Tongue (tissue), 2 donors: ENCODE measurements around the gene ZSCAN5B. TPM values are rescaled to one million over a fixed set of nuclear protein-coding genes. Genes with fewer than 3 reads are reported as not detected.
"Not testable (repeated sequence)": the region's sequence is repeated elsewhere in the genome, so short reads cannot be mapped to it uniquely, and the experiment has no call there.

ENCODE experiments used
- DNase-seq: peaks from one replicate; pipeline ENCODE4 v3.0.0-alpha.2; 2015
- total RNA-seq: library from RNA; depleted of rRNA; stranded (reverse); fragments of >200 nt; gene quantifications from one replicate; pipeline ENCODE4 v1.2.3, GENCODE V29; 2014

The ZSCAN5B gene
- total RNA-seq, 1 donor from 2014 or later, result not detected

DNA sequence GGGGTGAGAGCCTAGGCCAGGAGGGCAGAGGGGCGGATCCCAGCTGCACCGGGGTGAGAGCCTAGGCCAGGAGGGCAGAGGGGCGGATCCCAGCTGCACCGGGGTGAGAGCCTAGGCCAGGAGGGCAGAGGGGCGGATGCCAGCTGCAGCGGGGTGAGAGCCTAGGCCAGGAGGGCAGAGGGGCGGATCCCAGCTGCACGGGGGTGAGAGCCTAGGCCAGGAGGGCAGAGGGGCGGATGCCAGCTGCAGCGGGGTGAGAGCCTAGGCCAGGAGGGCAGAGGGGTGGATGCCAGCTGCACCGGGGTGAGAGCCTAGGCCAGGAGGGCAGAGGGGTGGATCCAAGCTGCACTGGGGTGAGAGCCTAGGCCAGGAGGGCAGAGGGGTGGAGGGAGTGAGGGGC, 21.3 kb downstream of the ZSCAN5B start:
- not testable (repeated sequence) for DNase-seq

DNA sequence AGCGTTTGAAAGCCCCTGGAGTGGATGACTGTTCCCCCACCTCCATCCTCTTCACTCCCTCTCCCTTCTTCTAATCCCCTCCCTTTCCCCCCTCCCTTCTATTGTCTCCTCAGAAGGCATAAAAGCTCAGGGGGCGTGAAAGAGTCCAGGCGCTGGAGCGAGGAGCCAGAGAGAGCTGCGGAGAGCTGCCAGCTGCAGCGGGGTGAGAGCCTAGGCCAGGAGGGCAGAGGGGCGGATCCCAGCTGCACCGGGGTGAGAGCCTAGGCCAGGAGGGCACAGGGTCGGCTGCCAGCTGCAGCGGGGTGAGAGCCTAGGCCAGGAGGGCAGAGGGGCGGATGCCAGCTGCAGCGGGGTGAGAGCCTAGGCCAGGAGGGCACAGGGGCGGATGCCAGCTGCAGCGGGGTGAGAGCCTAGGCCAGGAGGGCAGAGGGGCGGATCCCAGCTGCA, 21.7 kb downstream of the ZSCAN5B start, which contains the start of gene GALP:
Gene GALP (plus strand): TSS at position 148 of the 447 bp plus-strand sequence. CDS start 1,101 bp downstream, outside the sequence.
- not testable (repeated sequence) for DNase-seq

DNA sequence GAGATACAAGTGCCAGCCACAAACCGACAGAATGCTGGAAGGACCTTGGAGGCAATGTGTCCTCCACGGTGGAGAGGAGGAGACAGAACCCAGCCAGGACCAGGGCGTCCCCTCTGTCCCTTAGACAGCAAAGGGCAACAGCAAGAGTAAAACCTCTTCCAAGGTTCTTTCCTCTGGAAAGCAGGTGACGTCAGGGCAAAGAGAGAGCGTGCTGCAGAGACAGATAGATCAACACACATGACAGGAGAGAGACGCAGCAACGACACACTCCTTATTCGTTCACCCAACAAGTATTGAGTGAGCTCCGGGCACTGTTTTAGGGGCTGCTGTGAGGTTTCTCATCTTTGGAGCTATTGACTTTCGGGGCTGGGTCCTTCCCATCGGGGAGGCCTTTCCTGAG, 23.0 kb downstream of the ZSCAN5B start:
- no peak for DNase-seq

DNA sequence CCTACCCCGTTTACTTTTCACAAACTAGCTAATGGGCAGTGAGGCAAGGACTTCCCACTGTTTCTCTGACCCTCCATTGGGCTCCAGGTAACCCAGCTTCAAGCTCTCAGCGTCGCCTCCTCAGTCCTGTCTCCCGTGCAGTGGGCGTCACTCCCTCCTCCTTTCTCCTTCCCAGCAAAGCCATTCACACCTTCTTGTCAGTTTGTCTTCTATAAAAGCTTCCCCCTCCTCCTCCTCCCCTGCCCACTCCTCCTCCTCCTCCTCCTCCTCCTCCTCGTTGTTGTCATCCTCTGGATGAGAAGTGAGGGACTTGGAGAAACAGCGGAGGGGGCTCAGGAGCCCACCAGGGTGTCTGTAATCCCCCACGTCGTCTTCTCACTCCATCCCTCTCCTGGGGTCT, 23.5 kb downstream of the ZSCAN5B start:
- DNase-seq, result no peak

DNA sequence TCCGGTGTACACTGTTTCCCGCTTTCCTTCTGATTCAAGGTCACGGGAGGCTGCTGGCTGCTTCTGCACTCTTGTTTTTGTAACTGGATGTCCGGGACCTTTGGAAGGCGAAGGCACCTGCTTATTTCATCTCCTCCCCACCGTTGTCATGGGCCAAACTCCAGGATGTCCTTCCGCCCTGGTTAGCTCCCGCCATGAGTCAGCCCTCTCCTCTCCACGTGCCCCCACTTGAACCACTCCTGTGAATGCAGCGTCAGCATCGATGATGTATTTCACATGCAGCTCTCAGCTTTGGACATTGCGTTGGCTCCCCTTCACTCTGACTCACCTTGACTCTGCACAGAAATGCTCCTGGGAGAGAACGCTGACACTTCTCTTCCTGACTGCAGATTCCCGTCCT, 27.3 kb downstream of the ZSCAN5B start:
- no peak for DNase-seq

DNA sequence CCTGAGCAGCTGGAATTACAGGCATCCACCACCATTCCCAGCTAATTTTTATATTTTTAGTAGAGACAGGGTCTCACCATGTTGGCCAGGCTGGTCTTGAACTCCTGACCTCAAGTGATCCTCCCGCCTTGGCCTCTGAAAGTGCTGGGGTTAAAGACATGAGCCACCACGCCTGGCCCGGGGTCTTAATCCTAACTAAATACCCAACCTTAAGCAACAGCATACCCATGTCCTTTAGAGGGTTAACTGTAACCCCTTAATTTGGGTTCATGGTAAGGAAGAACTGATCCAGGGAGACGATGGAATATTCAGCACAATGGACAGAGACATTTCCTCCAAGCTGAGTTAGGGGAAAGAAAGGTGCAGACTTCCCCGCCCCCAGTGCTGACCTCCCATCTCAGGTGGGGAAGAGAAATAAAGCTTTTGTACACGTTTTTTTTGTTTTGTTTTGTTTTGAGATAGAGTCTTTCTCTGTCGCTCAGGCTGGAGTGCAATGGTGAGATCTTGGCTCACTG, 30.5 kb downstream of the ZSCAN5B start:
- peak; percentile 40 for DNase-seq

DNA sequence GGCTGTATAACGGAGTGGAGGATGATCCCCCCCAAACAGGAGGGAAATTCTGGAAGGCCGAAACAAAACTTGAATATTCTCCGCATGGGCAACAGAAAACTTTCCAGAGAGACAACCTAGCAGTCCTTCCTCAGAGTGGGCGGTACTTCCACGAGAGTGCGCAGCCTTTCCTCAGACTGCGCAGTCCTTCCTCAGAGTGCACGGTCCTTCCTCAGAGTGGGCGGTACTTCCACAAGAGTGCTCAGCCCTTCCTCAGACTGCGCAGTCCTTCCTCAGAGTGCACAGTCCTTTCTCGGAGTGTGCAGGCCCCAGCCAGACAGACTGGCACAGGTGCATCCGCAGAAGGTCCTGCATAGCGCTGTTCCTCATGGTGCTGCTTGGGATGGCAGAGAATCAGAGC, 34.5 kb downstream of the ZSCAN5B start:
- DNase-seq, result no peak

DNA sequence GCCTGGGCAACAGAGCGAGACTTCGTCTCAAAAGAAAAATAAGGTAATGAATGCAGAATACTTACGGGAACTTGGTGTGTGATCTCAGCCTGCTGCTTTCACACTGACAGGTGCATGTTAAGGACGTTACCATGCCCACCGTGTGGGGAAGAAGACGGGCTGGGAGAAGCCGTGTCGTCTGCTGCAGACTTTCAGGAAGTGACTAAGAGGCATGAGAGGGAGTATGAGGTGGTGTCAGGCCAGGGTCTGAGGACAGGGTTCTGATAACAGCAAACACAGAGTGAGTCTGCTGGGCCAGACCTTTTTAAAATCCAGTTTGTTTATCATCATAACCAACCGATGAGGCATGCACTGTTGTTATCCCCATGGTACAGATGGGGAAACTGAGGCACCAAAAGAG, 35.3 kb downstream of the ZSCAN5B start:
- DNase-seq, result no peak

DNA sequence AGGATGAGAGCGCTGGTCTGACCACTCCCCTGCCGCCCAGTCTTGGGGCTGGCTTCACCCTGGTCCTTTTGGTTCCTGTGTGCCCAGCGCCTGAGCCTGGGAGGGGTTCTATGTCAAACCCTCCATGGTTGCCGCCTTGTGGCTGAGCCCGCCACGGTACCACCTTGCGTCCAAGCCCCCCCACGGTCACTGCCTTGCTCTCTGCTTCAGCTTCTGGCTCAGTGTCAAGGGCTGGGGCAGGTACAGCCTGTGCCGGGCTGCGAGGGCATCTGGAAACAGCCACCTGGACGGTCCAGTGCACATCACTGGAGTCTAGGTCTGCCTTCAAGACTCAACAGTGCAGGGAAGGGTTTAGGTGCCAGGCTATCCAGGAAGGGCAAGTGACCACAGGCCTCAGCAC, 36.0 kb downstream of the ZSCAN5B start:
- DNase-seq, result no peak

DNA sequence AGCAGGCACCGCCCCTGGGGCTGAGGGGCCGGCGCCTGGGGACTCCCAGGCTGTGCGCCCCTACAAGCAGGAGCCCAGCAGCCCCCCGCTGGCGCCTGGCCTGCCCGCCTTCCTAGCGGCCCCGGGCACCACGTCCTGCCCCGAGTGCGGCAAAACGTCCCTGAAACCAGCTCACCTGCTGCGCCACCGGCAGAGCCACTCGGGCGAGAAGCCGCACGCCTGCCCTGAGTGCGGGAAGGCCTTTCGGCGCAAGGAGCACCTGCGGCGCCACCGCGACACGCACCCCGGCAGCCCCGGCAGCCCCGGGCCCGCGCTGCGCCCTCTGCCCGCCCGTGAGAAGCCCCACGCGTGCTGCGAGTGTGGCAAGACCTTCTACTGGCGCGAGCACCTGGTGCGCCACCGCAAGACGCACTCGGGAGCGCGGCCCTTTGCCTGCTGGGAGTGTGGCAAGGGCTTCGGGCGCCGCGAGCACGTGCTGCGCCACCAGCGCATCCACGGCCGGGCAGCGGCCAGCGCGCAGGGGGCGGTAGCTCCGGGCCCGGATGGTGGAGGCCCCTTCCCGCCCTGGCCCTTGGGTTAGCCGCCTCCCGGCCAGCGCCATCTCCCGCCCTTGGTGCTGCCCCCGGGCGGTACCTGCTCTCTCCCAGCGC, 37.8 kb downstream of the ZSCAN5B start:
- DNase-seq, result no peak

DNA sequence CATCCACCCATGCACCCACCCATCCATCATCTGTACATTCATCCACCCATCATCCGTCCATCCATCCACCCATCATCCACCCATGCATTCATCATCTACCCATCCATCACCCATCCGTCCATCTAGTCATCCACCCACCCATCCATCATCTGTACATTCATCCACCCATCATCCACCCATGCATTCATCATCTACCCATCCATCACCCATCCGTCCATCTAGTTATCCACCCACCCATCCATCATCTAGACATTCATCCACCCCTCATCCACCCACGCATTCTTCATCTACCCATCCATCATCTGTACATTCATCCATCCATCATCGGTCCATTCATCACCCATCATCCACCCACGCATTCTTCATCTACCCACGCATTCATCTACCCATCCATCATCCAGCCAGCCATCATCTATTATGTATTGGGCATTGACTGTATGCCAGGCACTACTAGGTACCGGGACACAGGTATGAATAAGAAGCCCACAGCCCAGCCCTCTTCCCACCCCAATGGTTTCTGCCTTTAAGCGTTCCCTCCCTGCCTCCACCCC, 38.5 kb downstream of the ZSCAN5B start:
- DNase-seq, result no peak

DNA sequence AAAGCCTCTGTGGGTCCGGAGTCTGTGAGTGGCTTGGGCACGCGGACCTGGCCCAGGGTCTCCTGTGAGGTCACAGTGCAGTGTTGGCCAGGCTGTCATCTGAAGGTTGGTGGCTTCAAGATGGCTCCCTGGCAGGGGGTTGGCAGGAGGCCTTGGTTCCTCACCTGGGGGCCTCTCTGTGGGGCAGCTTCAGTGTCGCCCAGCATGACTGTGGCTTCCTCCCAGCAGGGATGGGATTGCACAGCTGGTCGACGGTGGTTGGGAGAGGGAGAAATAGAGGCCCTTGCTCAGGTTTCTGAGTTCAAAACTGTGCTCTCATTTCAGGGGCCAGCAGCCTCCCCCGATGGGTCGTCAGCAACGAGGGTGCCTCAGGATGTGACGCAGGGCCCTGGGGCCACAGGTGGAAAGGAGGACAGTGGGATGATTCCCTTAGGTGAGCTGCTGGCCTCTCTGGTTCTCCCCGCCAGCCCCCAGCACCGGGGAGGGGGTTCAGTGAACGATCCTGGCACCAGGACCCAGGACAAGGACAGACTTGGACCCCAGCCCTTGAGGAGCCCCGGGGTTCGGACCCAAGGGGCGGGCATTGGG, 39.3 kb downstream of the ZSCAN5B start:
- no peak for DNase-seq

DNA sequence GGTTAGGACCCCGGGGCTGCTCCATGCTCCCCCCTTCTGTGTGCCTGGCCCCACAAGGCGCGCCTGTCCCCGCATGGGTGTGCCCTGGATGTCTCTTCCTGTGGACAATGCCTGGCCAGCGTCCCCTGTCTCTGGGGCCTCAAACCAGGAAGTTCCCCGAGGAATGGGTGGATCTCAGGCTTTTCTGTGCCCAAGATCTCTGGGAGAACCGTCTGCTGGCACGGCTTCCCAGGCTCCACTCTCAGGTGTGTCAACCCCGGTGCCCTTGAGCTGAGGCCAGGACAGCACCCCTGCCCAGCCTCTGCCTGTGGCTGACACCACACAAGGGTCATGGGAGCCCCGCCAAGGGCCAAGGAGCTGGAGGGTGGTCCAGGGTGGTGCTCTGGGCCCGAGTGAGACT, 40.8 kb downstream of the ZSCAN5B start:
- DNase-seq, result no peak

DNA sequence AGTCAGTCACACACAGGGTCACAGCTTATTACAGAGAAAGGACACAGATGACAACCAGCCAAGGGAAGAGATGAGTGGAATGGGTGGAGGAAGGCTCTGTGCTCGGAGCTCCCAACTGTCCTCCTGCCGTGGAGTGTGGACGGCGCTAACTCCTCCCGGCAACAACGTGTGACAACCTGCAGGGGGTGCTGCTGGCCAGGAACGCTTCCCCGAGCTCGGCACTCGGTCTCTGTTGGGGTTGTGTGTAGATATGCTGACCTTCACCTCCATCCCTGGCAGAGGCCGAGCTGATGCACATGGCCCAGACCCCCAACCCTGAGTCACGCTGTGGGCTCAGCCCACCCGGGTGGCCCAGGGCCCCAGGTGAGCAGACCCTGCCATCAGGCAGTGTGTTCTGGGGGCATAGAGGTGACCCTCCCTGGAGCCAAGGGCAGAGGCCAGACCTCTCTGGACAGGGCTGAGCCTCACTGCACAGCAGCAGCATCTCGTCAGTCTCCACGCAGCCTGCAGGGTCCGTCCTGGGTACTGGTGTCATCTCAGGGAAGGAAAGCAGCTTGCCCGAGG, 42.4 kb downstream of the ZSCAN5B start:
- DNase-seq, result no peak

DNA sequence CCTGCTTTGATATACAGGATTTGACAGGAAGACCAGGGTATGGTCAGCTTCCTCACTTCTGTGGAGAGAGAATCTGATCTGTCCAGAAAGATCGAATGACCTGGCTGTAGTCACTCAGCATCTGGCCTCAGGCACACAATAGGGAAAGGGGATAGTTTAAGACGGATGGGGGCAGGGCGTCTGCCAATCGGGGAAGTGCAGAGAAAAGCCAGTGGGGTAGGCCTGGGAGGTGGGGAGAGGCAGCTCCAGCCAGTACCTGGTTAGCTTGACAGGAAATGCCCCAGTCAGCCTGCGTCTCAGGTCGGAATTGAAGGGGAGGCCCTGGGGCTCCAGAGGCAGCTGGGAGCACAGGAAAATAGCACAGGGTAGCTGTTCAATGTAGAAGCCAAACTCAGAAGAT, 44.1 kb downstream of the ZSCAN5B start:
- DNase-seq, result no peak

DNA sequence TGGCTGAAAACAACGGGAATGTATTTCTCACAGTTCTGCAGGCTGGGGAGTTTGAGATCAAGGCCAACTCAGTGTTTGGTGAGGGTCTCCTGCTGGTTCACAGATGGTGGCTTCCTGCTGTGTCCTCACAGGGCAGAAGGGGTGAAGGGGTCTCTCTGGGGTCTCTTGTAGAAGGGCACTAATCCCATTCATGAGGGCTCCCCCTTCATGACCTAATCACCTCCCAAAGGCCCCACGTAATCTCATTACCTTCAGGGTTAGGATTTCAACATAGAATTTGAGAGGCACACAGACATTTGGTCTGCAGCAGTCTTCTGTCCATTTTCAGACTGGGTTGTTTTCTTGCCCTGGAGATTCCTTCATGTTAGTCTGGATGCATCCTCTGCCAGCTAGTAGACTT, 44.9 kb downstream of the ZSCAN5B start:
- DNase-seq, result no peak

DNA sequence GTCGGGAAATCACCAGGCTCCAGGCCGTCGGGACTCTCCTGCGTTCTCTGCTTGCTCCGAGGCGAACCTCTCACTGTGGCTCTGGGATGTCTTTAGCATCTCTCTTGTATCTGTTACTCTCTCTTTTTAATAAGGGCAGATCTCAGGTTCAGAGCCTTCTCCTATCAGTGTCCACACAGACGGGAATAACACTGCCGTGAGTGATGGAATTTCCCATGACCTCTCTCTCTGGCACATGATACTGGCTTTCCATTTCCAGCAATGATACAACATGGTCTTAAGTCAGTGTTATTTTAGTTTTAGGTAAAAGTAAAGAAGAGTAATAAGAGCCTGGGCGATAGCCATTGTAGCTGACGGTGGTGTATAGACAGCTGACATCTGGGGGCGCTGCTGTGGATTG, 47.2 kb downstream of the ZSCAN5B start:
- DNase-seq, result no peak

DNA sequence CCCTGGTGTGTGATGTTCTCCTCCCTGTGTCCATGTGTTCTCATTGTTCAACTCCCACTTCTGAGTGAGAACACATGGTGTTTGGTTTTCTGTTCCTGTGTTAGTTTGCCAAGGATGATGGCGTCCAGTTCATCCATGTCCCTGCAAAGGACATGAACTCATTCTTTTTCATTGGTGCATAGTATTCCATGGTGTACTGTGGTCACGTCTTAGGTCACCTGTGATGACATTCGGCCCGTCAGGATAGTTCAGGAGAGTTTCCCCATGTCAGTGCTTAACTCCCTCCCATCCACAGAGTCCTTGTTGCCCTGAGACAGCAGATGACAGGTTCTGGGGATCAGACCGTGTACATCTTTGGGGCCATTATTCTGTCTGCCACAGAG, 47.9 kb downstream of the ZSCAN5B start:
- DNase-seq, result no peak

DNA sequence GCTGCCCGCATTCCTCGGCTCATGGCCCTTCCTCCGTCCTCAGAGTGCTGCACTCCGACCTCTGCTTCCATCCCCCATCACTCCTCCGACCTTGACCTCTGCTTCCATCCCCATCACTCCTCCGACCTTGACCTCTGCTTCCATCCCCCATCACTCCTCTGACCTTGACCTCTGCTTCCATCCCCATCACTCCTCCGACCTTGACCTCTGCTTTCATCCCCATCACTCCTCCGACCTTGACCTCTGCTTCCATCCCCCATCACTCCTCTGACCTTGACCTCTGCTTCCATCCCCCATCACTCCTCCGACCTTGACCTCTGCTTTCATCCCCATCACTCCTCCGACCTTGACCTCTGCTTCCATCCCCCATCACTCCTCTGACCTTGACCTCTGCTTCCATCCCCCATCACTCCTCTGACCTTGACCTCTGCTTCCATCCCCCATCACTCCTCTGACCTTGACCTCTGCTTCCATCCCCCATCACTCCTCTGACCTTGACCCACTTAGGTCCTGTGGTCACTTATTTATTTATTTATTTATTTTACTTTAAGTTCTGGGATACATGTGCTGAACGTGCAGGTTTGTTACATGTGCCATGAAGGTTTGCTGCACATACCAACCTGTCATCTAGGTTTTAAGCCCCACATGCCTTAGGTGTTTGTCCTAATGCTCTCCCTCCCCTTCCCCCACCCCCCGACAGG, 48.5 kb downstream of the ZSCAN5B start:
- DNase-seq, result not testable (repeated sequence)

DNA sequence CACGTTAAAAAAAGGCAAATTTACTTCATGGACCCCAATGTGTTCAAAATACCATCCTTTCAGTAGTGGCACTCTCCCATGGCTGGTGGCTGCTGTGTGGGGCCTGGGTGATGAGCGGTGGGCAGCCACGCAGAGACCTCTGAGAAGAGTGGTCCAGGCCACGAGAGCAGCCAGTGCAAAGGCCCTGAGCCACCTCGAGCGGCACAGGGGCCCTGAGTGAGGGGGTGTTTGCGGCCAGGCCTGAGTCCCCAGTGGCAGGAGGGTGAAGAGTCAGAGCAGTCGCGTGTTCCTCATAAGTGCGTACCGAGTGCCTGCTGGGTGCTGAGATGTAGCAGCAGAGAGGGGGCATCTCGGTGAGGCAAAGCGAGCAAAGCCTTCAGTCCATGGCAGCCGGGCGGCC, 49.5 kb downstream of the ZSCAN5B start:
- no peak for DNase-seq

DNA sequence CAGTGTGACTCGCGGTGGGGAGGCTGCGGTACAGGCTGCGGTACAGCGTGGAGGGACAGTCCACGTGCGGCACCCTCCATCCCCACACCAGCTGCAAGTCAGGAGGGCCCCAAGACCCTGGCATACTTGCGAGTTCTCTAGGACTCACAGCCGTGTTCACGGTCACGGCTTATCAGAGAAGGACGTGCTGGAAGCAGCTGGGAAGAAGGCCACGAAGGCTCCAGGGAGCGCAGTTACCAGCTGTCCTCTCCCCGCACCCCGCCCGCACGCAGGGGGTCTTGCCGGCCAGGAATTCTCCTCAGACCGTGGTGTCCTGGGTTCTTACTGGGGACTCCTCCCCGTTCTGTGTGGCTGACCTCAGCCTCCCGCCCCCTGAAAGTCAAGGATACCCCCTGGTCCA, 50.3 kb downstream of the ZSCAN5B start:
- peak; percentile 75 for DNase-seq

DNA sequence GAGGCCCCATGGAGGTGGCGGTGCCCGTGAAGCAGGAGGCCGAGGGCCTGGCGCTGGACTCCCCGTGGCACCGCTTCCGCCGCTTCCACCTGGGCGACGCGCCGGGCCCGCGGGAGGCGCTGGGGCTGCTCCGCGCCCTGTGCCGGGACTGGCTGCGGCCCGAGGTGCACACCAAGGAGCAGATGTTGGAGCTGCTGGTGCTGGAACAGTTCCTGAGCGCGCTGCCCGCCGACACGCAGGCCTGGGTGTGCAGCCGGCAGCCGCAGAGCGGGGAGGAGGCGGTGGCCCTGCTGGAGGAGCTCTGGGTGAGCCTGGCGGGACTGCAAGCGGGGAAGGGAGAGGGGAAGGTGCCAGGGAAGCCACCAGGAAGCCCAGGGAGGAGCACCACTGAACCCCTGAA, 50.7 kb downstream of the ZSCAN5B start:
- peak; percentile 48 for DNase-seq

DNA sequence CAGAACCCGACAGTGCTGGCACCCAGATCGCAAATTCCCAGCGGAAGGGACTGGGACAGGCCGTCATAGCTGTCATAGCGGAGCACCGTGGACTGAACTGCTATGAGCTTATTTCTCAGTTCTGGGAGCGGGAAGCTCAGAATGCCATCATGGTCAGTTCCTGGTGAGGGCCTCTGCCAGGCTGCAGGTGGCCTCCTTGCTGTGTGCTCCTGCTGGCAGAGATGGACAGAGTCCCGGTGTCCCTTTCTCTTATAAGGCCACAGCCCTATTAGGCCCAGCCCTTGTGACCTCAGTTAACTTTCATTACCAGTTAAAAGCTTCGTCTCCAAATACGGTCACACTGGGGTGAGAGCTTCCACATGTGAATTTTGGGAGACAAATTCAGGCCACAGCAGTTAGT, 51.9 kb downstream of the ZSCAN5B start:
- no peak for DNase-seq
